NCI-H524 treated with DMSO at 0.1 percent for 48 hours (cell line): ENCODE data around the gene TUT1.
"Not testable (repeated sequence)": the region's sequence is repeated elsewhere in the genome, so short reads cannot be mapped to it uniquely, and the experiment has no call there.

ENCODE experiments used
- DNase-seq: peaks from one replicate; lab custom pipeline; 2025; lab: John Stamatoyannopoulos, UW

The TUT1 gene

DNA sequence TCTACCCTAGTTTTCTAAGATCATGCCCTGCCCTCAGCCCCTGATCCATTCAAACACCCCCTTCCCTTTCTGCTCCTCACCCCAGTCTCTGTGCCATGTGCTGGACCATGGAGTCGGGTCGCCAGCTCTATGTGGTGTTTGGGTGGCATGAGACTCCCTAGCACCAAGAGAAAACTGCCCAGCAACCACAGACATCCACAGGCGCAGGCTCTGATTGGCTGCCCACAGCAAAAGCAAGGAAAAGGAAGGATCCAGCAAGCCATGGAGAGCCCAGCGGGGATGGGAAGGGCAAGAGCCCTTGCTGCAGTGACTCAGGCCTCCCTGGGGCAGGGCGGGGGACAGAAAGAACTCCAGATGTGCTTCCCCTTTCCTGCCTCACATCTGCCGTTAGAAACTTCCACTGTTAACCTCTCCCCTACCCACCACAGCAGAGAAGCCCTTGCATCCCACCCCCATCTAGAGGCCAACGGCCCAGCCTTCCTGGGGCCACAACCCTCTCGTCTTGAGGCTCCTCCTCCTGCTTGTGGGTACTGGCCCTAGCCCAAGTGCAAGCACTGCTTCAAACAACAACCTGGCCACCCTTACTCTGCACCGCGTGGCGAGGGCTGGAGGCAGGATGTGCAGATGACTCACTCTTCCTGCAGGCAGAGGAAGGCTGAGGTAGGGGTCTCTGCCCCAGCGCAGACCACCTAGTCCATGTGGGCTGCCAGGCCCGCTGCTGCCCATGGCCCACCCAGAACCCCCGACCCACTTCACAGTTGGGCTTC, 35.0 kb downstream of the TUT1 start:
- DNase-seq = no peak

DNA sequence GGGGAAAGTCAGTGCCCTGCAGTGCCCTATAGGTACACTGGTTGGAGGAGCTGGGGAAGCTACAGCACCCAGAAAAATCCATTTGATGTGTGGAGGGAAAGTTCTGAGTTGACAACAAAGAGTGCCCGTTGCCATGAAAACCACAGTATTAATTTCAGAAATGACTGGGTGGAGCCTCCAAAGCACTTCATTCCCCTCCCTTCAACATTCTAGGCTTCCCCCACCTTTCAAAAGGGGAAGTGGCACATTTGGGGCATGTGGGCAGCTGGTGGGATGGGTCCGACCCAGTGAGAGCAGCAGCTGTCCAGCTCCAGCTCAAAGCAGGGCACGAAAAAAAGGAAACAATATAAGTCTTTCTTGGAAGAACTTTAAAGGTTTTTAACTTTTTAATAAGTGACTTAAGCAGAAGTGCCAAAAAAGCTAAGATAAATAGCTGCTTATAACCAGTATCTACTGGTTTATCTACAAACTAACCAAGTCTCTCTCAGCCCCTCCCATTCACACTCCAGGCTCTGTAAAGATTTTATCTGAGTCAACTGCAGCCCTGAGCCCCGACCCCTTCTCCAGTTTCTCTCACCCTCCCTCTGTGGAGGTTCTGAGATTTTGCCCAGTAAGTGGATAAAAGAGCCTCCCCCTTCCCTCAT, 35.7 kb downstream of the TUT1 start:
- no peak for DNase-seq

DNA sequence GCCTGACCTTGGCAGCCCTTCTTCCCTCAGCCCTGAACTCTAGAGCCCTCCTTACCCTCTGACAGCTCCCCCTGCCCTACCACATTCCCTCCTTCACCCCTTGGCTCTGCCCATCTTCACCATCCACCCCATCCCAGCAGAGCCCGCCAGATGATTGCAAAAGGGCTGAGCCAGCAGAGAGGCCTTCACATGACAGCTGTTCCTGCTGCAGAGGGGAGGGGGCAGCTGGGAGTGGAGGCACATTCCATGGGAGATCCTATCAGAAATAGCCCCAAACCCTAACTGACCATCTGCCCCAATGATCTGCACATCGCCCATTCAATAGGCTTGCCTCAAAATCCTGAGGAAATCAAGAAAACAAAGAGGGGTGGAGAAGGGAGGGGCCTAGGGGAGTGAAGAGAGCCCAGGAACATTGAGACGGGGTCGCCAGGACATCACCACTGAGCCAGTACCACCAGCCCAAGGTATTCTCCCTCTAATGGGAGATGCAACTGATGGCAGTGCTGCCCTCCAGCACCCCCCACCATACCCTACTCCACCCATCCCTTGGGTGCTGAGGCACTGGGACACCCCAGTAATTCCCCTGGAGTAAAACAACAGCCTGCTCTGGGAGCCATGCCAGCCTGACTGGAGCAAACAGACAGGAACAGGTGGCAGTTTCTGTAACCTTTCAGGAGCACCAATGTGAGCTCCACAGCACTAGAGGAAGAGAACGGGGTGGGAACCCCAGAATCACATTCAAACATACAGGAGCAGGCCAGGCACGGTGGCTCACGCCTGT, 36.7 kb downstream of the TUT1 start:
- no peak for DNase-seq

DNA sequence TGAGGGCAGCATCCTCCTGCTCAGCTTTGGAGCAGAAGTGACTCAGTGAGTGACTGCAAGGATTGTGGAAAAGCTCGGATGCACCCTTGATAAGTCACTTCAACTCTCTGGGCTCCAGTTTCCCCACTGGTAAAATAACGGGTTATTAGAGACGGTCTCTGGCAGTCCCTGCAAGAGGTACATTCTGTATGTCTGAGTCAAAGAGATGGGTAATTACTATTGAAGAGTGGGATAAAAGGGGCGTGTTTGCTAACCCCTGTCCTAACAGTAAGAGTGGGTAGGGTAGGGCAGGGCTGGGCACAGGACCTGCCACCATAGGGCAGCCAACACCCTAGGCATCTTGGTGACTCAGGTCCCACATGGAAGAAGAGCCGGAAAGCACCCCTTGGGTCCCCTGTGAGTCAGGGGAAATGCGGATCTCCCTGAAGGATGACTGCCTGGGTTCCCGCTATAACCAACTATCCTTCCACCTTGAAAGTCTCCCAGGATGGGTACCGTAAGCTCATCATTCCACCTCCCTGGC, 37.4 kb downstream of the TUT1 start:
- DNase-seq = no peak

DNA sequence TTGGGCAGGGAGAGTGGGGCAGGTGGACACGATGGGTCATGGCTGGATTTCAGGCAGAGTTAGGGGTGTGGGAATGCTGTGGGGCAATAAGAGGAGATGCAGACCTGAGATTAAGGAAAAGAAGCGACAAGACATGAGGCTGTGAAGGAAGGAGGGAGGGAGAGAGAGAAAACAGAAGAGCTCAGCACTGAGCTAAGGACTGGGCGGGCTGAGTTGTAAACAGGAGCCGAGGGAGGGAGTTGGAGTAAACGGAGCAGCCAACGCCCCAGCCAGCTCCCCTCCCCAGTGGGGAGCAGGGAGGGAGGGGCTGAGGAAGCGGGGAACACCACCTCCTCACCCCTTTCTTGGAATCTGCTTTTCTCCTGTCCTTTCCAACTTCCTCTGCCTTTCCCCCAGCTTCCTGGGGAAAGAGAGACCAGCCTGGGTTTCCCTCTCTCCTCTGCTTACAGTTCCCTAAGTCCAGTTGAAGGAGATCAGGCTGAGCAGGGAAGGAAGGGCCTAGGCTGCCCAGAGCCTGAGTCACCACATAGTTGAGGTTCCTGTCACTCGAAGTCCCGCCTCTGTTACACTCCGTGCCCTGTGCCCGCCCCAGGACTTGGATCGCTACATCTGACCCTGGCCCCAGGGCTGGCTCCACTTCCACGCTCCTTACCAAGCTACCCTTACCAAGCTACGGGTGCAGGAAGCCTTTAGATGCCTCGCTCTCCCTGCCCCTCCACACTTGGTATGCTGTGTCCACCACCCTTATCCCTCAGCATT, 38.1 kb downstream of the TUT1 start:
- no peak for DNase-seq

DNA sequence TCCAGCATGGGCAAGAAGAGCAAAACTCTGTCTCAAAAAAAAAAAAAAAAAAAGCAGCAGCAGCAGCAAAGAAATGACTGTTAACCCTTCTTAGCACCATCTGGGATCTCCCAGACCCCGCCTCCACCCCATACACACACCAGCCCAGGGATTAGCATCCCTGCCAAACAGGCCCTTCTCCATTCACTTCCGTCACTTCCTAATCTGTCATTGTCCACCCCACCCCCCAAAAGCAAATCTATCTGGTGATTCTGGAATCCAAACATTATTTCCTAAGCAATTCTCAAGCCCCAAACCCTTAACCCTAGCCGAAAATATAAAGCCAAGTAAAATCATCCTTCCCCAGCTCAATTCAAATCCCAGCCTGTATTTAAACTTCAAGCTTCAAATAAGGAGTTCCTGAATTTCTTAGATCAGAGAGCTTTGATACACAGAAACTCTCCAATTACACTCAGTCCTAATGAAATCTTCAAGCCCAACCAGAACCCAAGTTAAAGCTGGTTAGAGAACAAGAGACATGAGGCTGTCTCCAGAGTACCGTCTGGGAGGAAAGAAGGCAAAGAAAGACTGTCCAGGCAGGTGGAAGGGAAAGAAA, 38.7 kb downstream of the TUT1 start:
- peak; percentile 75 for DNase-seq

DNA sequence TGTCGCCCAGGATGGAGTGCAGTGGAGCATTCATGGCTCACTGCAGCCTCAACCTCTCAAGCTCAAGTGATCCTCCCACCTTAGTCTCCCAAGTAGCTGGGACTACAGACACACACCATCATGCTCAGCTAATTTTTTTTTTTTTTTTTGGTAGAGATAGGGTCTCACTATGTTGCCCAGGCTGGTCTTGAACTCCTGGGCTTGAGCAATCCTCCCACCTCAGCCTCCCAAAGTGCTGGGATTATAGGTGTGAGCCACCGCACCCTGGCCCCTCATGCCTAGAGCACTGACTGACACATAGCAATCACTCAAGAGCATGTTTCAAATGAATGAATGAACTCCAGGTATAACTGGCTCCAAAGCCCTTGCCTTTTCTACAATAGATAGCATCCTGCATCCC, 40.8 kb downstream of the TUT1 start:
- DNase-seq = not testable (repeated sequence)

DNA sequence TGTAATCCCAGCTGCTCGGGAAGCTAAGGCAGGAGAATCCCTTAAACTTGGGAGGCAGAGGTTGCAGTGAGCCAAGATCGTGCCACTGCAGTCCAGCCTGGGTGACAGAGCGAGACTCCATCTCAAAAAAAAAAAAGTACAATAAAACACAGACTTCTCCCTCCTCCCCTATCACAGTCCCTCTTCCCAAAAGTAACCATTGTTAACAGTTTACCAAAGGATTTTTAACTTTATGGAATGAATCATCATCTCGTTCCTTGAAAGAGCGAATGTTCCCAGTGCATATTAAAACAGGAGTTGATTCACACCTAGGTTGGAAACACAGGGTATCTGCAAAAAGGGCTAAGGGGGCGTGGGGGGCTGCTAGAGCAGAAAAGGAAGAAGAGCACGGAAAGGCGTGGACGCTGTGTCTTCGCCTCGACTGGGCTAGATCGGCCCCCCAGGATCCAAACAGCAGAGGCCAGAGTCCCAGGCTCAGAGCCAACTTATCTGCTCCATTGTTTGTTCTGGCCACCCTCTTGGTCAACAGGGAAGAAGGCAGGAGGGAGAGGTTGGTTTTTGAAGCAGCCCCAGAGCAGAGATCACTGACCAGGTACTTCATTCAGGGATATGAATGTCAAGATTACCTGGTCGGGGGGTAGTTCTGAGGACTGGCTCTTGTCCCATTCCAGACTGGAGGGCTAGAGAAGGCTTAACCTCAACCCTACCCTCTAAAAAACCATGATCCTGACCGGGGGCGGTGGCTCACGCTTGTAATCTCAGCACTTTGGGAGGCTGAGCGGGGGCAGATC, 42.6 kb downstream of the TUT1 start:
- DNase-seq = no peak

DNA sequence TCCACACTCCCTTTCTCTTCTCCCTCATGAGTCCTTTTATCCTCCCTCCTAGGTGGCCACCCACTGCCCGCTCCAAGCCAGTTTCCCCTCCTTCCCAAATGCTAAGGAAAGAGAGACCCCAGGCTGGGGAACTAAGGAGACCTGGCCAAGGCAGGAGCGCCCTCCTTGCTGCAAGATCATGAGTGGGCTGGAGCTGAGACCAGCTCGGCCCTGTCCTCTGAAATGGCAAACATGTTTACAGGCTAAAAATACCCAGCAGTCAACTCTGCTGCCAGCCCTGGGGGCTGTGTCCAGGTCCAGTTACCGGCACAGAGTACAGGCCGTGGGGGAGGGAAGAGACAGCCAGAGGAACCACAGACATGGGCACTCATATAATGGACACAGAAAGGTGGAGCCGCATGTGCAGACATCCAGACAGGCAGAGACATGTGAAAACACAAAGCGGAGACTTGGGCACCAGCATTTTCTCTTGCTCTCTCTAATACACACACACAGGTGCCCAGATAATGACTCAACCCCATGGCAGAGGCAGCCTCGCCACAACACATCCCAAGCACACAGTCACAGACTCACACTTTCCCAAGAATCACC, 43.5 kb downstream of the TUT1 start:
- no peak for DNase-seq

DNA sequence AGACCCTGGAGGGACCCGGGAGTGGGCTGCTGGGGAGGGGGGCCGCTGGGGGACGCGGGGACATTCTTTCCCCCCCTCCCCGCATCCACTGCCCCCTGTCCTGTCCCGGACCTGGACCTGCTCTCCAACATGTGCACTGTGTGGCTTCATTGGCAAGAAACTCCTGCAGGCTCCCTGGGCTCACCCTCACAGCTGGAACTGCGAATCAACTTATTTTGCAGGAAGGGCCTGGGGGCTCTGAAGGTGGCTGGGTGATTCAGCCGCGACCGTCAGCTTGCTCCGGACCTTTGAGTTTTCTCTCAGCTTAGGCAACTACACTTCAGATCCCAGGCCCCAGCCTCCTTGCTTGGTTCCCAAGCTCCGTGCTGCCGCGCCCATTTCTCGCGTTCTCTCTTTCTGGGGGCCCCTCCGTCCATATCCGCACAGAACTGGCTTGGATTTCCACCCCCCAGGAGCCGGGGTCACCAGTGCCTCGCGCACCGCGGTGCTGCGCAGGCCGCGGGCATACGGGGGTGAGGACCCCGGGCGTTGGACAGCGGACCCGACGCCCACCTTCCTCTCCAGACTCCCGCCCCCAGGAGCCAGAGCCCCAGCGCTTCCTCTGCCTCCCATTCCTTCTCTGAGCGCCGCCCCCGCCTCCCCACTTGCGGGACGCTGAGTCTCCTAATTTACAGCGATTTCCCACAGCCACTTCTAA, 44.2 kb downstream of the TUT1 start:
- no peak for DNase-seq

DNA sequence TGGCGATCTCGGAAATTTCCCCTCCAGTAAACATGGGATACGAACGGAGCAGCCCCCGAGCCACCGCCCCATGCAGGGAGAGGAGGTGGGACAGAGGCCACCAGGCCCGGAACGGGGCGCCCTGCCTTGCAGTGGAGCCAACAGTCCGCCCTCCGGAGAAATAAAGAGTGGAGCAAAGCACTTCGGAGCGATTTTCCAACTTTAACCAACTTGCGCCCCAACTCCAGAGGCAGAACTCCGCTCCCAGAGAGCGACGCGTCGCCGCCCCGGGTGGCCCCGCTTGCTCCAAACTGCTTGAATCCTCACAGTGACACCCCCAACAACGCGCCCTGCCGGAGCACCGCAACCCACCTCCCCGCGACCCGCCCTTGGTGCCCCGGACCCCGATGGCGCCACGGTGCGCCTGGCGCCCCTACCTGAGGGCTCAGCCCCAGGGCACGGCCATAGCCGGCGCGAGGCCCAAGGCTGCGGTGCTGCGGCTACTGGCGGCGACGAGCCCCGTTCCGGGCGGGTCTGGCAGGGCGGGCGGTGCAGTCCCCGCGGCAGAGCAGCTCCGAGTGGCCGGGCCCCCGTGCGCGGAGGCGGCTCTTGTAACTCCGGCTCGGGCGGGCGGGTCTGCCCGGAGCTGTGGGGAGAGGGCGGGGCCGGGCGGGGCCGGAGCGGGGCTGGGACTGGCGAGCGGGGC, 44.9 kb downstream of the TUT1 start, which contains the start of gene AHNAK:
TSS of gene AHNAK (minus strand) at position 563 of the 685 bp plus-strand sequence. CDS start 10,708 bp downstream, outside the sequence.
- no peak for DNase-seq

DNA sequence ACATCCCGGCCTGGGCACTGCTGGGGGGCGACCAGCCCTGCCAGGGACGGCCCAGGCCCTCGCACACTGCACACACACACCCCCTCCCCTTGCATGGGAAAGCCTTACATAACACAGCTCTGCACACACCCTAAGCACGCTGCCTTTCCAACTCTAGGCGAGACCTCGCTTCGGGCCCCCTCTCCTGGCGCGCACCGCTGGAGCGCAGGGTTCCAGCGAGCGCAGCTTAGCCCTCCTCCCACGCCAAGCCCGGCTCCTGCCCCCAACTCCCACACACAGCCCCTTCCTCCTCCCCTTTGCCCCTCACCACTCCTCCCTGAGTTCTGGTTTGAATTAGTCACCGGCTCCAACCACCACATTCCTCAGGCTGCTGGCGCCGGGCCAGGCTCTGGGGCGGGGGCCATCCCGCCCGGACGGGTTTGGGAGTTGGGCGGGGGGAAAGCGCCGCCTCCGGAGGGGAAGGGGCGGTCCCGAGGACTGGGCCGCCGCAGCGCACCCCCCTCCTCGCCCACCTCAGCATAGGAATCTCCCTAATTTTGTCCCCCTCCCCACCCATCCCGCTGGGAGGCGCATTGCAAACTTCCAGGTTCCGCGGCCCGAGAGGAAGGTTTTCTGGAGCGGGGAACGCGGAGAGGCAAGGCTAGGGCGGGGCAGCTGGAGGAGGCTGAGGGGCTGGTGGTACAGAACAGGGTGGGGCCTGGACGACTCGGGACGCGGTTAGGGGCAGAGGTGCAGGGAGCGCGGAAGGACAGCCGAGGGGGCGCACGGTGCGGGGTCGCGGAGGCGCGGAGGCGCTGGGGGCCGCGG, 45.7 kb downstream of the TUT1 start:
- DNase-seq = no peak

DNA sequence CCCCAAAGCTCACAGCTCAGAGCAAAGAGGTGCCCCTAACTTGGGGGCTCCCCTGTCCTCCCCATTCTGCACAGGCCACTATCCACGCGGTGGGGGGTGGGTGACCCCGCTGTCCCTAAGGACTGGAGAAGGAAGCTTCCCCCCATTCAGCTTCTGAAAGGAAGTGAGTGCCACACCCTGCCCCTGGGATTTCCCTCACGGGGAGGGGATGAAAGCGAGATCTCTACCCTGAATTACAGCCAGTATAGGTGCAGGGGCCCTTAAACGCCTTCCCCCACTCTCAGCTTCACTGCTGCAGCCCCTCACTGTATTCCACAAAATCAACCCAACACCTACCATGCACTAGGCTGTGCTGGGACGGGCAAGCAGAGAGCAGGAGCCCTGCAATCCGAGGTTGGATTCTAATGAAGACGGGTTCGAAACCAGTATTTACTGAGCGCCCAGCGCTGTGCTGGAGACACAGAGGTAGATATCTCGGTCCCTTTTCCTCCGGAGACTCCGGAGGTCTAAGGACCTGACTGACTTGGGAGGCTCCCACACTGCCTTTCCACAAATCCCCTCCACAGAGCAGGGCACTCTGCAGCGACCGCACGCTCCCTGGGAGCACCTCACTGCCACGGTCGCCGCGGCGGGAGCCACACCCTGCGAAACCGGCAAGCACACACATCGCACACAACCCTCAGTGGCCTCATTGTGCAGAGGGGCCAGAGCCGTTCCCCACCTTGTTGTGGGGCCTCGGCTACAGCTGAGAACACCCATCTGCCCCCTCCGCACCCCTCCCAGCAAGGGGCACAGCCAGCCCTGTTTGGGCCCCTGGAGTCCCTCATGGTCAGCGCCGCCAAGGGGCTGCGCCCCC, 46.5 kb downstream of the TUT1 start:
- no peak for DNase-seq

DNA sequence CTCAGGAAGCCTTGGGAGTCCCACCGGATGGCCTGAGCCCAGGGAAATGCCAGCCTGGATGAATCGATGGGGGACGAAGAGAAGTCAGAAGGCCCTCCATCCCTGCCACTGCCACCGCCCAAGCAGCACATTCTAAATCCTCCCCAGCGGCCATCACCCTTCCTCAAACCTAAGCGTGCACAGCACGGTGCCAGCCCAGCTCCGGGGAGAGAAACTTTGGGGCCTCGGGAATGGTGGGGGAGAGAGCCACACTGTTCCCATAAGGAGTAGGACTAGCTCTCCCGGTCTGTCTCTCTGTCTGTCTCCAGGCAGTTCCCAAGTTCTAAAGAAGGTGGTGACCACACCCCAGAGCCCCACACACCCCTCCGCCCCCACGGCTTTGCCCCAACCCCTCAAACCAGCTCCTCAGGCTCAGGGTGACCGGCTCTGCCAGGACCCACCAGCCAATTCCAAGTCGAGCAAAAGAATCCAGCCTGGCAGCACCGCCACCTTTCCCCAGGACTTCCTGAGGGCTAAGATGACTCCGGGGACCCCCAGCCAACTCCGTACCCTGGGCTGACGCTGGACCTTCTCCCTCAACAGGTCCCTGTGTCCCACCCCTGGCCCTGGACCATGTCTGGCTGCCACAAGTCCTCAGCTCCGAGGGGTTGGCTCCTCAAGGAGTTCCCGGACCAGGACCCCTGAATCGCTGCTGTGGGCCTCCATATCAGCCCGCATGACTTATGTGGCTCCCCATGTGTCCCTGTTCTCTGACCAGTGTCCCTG, 47.5 kb downstream of the TUT1 start:
- no peak for DNase-seq

DNA sequence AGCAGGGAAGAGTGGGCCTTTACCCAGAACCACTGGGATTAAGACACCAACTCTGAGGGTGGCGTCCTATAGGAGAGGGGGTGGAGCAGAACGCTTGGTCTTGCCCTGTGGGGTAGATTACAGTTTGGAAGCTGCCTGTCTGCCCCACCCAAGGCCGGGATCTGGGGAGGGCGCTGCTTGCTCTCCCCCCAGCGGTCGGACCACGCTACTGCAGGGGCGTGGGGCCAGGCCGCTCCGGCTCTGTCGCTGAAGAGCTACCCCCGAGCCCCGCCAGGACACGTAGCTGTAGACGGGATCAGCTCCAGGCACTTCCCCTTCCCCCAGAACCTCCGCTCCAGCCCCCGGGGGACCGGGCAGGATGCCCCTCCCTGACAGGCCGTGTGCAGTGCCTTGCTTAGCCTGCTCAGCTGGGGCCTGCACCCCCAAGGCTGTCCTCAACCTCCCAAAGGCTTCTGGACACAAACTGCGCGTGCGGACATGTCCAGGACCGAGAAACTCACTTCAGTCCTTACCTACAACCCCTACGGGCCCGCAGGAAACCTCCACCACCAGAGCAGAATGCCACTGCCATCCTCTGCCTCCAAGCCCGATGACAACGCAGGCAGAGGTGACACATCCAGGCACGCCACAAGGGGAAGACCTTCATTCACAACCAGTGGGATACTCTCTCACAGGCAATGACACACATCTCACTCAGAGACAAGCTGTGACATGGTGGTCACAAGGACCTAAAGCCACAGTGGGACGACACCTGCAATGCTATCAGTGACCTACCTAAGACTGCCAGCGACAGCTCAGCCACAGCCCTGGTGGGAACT, 48.4 kb downstream of the TUT1 start:
- DNase-seq = no peak
